ENCODE results near the gene SEH1L. TPM values are rescaled to one million over a fixed set of nuclear protein-coding genes. Genes with fewer than 3 reads are reported as not detected.

The SEH1L gene
- total RNA-seq, 1 experiment from 2014 or later = 61.2 TPM

- Histone ChIP-seq H3K36me3 (ENCODE audit: low read depth, low read length) (no peaks in the 10 kb centered on the region), H3K9me3 (ENCODE audit: low read length) (no peaks in the 10 kb centered on the region), H3K4me3 (ENCODE audit: low read length) (no peak overlapping the region), H3F3A (ENCODE audit: low read length, unreplicated experiment) (no peaks in the 10 kb centered on the region), H3K4me1 (ENCODE audit: insufficient read depth, low read length) (peaks cover 6% of the 10 kb centered on the region; the same call in 1 of the 2 replicates), H3K27ac (ENCODE audit: low read length) (no peak overlapping the region), H3K9me2 (replicated peaks; ENCODE audit: low read length) (no peaks in the 10 kb centered on the region), H3K4me2 (ENCODE audit: low read length) (no peak overlapping the region), H2AFZ (ENCODE audit: low read length) (no peak overlapping the region), H3K79me2 (ENCODE audit: low read length) (no peaks in the 10 kb centered on the region), H3K27me3 (ENCODE audit: low read length) (no peaks in the 10 kb centered on the region), H4K20me1 (ENCODE audit: low read length) (no peaks in the 10 kb centered on the region), H3K9ac (ENCODE audit: low read length) (no peak overlapping the region)
- intact Hi-C loops (cut with micrococcal nuclease) = loop anchor here (5.0 kb wide), 2 partner anchors 41 to 541 kb away; no protein-coding TSS in a partner anchor
- ChIA-PET CTCF (interaction anchor here (2.6 kb wide), 1 partner anchor 189 kb away, joined by 22 read pairs; no protein-coding TSS in a partner anchor), POLR2A (ENCODE audit: unreplicated experiment) (no interaction called here)
- BruUV-seq (replicated peaks) = no TSS peak
- TF ChIP-seq EZH2 (IDR thresholded peaks at IDR 0.05; ENCODE audit: low read length, unreplicated experiment) (no peak), CTCF (conservative IDR thresholded peaks at IDR 0.05; ENCODE audit: low read depth, low read length) (no peak), EZH2phosphoT487 (IDR thresholded peaks at IDR 0.05; ENCODE audit: borderline replicate concordance, low read length) (no peak)
- ATAC-seq = no peak
- DNase-seq = no peak
These were observed 14.5 kb upstream of the SEH1L start for GRCh38 chr18:12933327-12933726.

GRCh38 chr18:12934454-12935071 is 13.2 kb upstream of the SEH1L start:
- H3K79me2 ChIP-seq (ENCODE audit: low read length) = no peaks in the 10 kb centered on the region
- no peak overlapping the region for H3K27ac ChIP-seq (ENCODE audit: low read length)
- H3K4me1 ChIP-seq (ENCODE audit: insufficient read depth, low read length) = peaks cover 6% of the 10 kb centered on the region; the same call in 1 of the 2 replicates
- intact Hi-C loops (cut with micrococcal nuclease) = loop anchor here (1.0 to 5.0 kb wide), 5 partner anchors 42 to 542 kb away; no protein-coding TSS in a partner anchor
- CTCF ChIA-PET = interaction anchor here (0.6 to 2.6 kb wide), 14 partner anchors 10 to 527 kb away, joined by 3 to 22 read pairs (median 4); partner anchors contain the start of genes PRELID3A and PTPN2
- no peaks in the 10 kb centered on the region for H3K27me3 ChIP-seq (ENCODE audit: low read length)
- ATAC-seq (peak; percentile 95), DNase-seq (peak; percentile 92)
- no peaks in the 10 kb centered on the region for H3K36me3 ChIP-seq (ENCODE audit: low read depth, low read length)
- no peaks in the 10 kb centered on the region for H3F3A ChIP-seq (ENCODE audit: low read length, unreplicated experiment)
- no peaks in the 10 kb centered on the region for H4K20me1 ChIP-seq (ENCODE audit: low read length)
- no peak overlapping the region; the same call in 1 of the 2 replicates for H3K4me3 ChIP-seq (ENCODE audit: low read length)
- peak overlapping the region; percentile 48 for H3K4me2 ChIP-seq (ENCODE audit: low read length)
- H3K9ac ChIP-seq (ENCODE audit: low read length) = no peak overlapping the region
- no peaks in the 10 kb centered on the region for H3K9me3 ChIP-seq (ENCODE audit: low read length)
- POLR2A ChIA-PET (ENCODE audit: unreplicated experiment) = interaction anchor here (0.6 to 0.7 kb wide), 3 partner anchors 30 to 479 kb away, joined by 4 to 5 read pairs (median 4); no protein-coding TSS in a partner anchor
- H2AFZ ChIP-seq (ENCODE audit: low read length) = peak overlapping the region; percentile 58
- H3K9me2 ChIP-seq (replicated peaks; ENCODE audit: low read length) = no peaks in the 10 kb centered on the region
- TF ChIP-seq CTCF (conservative IDR thresholded peaks at IDR 0.05; ENCODE audit: low read depth, low read length) (peak; percentile 99), EZH2 (IDR thresholded peaks at IDR 0.05; ENCODE audit: low read length, unreplicated experiment) (no peak)
- no TSS peak for BruUV-seq (replicated peaks)

GRCh38 chr18:12939162-12939561 is 8.6 kb upstream of the SEH1L start:
- Histone ChIP-seq H3K27me3 (ENCODE audit: low read length) (no peaks in the 10 kb centered on the region), H3K9me2 (replicated peaks; ENCODE audit: low read length) (no peaks in the 10 kb centered on the region), H3F3A (ENCODE audit: low read length, unreplicated experiment) (no peaks in the 10 kb centered on the region), H3K4me1 (ENCODE audit: insufficient read depth, low read length) (peaks cover 6% of the 10 kb centered on the region; the same call in 1 of the 2 replicates), H4K20me1 (ENCODE audit: low read length) (no peaks in the 10 kb centered on the region), H3K27ac (ENCODE audit: low read length) (no peak overlapping the region), H3K36me3 (ENCODE audit: low read depth, low read length) (no peaks in the 10 kb centered on the region), H3K79me2 (ENCODE audit: low read length) (no peaks in the 10 kb centered on the region), H3K9me3 (ENCODE audit: low read length) (no peaks in the 10 kb centered on the region), H3K4me3 (ENCODE audit: low read length) (no peak overlapping the region), H3K9ac (ENCODE audit: low read length) (no peak overlapping the region), H2AFZ (ENCODE audit: low read length) (no peak overlapping the region), H3K4me2 (ENCODE audit: low read length) (no peak overlapping the region)
- BruUV-seq (replicated peaks) = no TSS peak
- ATAC-seq = no peak
- ChIA-PET POLR2A (ENCODE audit: unreplicated experiment) (no interaction called here), CTCF (no interaction called here)
- DNase-seq = no peak
- intact Hi-C loops (cut with micrococcal nuclease) = no loop called here
- TF ChIP-seq EZH2phosphoT487 (IDR thresholded peaks at IDR 0.05; ENCODE audit: borderline replicate concordance, low read length) (no peak), EZH2 (IDR thresholded peaks at IDR 0.05; ENCODE audit: low read length, unreplicated experiment) (no peak), CTCF (conservative IDR thresholded peaks at IDR 0.05; ENCODE audit: low read depth, low read length) (no peak)

All from PC-3 (cell line).